B cell (primary cell): Measurements from ENCODE around the gene KDM3A.

Experiments used
- EZH2 ChIP-seq: IDR thresholded peaks from 2 replicates; pipeline ENCODE4 v1.6.1; 2012; ENCODE audit warnings: borderline replicate concordance, low read depth, mild to moderate bottlenecking, moderate library complexity, low read length; ENCODE audit not compliant: insufficient read depth, poor library complexity, severe bottlenecking
- TF ChIP-seq, protein P1 (sequence below): fragments of 200-600 bp; IDR thresholded peaks from one replicate; pipeline ENCODE4 v1.8.0; 2022; ENCODE audit warnings: antibody characterized with exemption, mild to moderate bottlenecking

GRCh38 chr2:86500325-86501083 lies 59.3 kb downstream of the KDM3A start:
- TF ChIP-seq, protein P1, sequence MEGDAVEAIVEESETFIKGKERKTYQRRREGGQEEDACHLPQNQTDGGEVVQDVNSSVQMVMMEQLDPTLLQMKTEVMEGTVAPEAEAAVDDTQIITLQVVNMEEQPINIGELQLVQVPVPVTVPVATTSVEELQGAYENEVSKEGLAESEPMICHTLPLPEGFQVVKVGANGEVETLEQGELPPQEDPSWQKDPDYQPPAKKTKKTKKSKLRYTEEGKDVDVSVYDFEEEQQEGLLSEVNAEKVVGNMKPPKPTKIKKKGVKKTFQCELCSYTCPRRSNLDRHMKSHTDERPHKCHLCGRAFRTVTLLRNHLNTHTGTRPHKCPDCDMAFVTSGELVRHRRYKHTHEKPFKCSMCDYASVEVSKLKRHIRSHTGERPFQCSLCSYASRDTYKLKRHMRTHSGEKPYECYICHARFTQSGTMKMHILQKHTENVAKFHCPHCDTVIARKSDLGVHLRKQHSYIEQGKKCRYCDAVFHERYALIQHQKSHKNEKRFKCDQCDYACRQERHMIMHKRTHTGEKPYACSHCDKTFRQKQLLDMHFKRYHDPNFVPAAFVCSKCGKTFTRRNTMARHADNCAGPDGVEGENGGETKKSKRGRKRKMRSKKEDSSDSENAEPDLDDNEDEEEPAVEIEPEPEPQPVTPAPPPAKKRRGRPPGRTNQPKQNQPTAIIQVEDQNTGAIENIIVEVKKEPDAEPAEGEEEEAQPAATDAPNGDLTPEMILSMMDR: no peak
- TF ChIP-seq EZH2: no peak
